ENCODE results near the gene MCM3AP.

DNA sequence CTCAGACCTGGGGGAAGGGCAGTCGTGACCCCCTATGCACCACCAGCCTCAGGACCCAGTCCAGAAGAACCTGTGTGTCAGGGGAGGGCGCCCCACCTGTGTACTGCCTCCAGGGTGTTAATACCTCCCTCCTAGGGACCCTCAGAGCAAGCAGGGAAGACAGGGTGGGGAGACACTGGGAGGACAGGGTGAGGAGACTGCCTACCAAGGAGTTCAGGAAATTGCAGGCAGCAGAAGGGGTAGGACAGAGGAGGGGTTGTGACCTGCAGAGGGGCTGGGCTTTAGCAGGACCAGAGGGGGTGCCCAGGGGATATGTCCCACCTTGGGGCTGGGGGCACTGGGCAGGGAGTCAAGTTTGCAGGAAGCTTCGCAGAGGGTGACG is 33.0 kb upstream of the MCM3AP start:
- TF ChIP-seq, protein P1, sequence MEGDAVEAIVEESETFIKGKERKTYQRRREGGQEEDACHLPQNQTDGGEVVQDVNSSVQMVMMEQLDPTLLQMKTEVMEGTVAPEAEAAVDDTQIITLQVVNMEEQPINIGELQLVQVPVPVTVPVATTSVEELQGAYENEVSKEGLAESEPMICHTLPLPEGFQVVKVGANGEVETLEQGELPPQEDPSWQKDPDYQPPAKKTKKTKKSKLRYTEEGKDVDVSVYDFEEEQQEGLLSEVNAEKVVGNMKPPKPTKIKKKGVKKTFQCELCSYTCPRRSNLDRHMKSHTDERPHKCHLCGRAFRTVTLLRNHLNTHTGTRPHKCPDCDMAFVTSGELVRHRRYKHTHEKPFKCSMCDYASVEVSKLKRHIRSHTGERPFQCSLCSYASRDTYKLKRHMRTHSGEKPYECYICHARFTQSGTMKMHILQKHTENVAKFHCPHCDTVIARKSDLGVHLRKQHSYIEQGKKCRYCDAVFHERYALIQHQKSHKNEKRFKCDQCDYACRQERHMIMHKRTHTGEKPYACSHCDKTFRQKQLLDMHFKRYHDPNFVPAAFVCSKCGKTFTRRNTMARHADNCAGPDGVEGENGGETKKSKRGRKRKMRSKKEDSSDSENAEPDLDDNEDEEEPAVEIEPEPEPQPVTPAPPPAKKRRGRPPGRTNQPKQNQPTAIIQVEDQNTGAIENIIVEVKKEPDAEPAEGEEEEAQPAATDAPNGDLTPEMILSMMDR (IDR thresholded peaks at IDR 0.05) = no peak
- TF ChIP-seq POLR2A (IDR thresholded peaks at IDR 0.05) = no peak

Measured in sigmoid colon (tissue), 3 donors.